Measurements from ENCODE around the gene APEH.

DNA sequence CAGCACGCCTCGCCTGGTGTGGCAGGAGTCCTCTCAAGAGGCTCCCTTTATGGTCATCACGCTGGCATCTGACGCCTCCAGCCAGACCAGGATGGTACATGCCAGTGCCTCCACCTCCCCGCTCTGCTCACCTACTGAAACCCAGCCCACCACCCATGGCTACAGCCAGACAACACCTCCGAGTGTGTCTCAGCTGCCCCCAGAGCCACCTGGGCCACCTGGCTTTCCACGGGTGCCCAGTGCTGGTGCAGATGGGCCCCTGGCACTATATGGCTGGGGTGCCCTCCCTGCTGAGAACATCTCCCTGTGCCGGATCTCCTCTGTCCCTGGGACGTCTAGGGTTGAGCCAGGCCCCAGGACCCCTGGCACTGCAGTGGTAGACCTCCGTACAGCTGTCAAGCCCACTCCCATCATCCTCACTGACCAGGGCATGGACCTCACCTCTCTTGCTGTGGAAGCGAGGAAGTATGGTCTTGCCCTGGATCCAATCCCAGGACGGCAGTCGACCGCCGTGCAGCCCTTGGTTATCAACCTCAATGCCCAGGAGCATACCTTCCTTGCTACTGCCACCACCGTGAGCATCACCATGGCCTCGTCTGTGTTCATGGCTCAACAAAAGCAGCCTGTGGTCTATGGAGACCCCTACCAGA is 19.9 kb upstream of the APEH start:
- TF ChIP-seq, protein P1, sequence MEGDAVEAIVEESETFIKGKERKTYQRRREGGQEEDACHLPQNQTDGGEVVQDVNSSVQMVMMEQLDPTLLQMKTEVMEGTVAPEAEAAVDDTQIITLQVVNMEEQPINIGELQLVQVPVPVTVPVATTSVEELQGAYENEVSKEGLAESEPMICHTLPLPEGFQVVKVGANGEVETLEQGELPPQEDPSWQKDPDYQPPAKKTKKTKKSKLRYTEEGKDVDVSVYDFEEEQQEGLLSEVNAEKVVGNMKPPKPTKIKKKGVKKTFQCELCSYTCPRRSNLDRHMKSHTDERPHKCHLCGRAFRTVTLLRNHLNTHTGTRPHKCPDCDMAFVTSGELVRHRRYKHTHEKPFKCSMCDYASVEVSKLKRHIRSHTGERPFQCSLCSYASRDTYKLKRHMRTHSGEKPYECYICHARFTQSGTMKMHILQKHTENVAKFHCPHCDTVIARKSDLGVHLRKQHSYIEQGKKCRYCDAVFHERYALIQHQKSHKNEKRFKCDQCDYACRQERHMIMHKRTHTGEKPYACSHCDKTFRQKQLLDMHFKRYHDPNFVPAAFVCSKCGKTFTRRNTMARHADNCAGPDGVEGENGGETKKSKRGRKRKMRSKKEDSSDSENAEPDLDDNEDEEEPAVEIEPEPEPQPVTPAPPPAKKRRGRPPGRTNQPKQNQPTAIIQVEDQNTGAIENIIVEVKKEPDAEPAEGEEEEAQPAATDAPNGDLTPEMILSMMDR (IDR thresholded peaks at IDR 0.05) = no peak
- no peak for TF ChIP-seq EZH2 (IDR thresholded peaks at IDR 0.05; ENCODE audit: borderline replicate concordance, insufficient read depth, low read depth, low read length, poor library complexity, severe bottlenecking)

Measured in B cell (primary cell).